WERI-Rb-1 (cell line): ENCODE data around the gene GDF10.

Source experiments
- DNase-seq: peaks from one replicate; pipeline ENCODE4 v3.0.0-alpha.2; 2020
- H3K27ac ChIP-seq: fragments of 250-450 bp; sonication (Bioruptor Pico); 2 replicates; pipeline ENCODE4 v1.5.1; 2020; ENCODE audit warnings: mild to moderate bottlenecking, moderate library complexity
- H3K27me3 ChIP-seq: fragments of 250-450 bp; sonication (Bioruptor Pico); 2 replicates; pipeline ENCODE4 v1.5.1; 2021; ENCODE audit warnings: mild to moderate bottlenecking, low read depth, moderate library complexity; ENCODE audit not compliant: insufficient read depth, severe bottlenecking
- H3K36me3 ChIP-seq: fragments of 250-450 bp; sonication (Bioruptor Pico); 2 replicates; pipeline ENCODE4 v1.5.1; 2020; ENCODE audit warnings: mild to moderate bottlenecking, moderate library complexity
- H3K4me3 ChIP-seq: 2 replicates; pipeline ENCODE4 v1.5.1; 2011; ENCODE audit warnings: low read depth, mild to moderate bottlenecking, control low read depth, low read length
- H3K9me3 ChIP-seq: fragments of 250-450 bp; sonication (Bioruptor Pico); 2 replicates; pipeline ENCODE4 v1.5.1; 2021; ENCODE audit warnings: mild to moderate bottlenecking, moderate library complexity; ENCODE audit not compliant: severe bottlenecking
- CTCF ChIP-seq: IDR thresholded peaks from 2 replicates; pipeline ENCODE4 v1.5.1; 2011; ENCODE audit warnings: low read depth, mild to moderate bottlenecking, control low read depth, inconsistent platforms, low read length

Gene GDF10

DNA sequence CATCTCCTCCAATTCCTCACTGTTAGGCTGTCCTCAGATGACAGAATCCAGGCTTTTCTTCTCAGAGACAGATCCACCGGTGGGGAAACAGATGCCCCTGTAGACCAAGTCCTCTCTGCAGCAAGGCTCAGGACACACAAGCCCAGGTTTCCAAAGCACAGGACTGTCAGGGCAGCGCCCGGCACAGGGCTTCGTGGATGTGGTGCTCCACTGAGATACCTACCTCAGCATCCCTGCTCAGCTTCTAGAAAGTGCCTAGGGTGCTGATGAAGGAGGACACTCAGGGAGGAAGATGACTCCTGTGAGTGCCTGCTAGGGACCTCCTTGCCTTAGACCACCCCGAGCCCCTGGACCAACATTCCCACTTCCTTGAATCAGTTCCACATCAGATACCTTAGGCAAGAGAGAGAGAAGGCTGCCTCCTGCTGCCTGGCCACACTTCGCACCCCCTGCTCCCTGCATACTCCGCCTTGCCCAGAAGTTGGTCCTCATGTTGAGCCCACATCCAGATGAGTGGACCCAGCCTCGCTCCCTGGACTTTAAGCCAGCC, 39.3 kb downstream of the GDF10 start:
- no peaks in the 10 kb centered on the region for H3K27me3 ChIP-seq
- H3K36me3 ChIP-seq = no peaks in the 10 kb centered on the region
- no peak overlapping the region for H3K27ac ChIP-seq
- H3K4me3 ChIP-seq = no peak overlapping the region
- no peak for DNase-seq
- H3K9me3 ChIP-seq = no peaks in the 10 kb centered on the region
- no peak for TF ChIP-seq CTCF

DNA sequence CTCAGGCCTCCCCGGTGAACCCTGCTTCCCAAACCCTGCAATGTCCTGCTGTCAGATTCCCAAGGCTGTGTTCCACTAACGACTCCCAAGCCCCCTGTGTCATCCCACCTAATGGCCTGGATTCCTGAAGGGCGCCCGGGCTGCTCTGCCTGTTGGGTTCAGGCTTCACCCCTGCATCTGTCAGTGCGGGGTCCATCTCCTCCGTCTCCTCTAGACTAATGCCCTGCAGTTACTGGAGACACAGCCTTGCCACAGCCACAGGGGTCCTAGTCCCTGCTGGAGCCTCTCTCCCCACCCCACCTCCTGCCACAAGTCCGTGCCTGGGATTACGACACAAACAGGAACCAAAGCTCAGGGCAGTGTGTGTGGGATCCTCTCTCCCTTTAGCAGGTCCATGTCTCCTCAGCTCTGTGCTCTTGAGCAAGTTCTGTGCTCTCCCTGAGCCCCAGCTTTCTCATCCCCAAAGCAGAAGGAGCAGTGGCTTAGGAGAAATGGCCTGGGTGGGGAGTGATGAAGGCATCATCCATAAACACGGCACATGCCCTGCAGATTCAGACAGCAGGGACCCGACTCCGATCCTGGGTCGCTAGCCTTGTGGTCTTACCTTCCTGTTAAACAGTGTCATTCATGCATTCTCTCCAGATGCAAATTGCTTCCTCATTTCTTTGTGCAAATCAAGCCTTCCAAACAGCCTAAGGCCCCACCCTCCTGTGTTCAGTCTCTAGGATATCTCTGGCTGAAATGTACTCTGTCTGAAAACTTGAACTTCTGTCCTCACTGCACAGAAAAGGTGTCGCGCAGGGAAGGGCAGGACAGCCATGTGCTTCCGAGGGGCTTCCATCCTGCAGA, 40.0 kb downstream of the GDF10 start:
- H3K36me3 ChIP-seq = no peaks in the 10 kb centered on the region
- no peak for DNase-seq
- no peak for TF ChIP-seq CTCF
- no peaks in the 10 kb centered on the region for H3K9me3 ChIP-seq
- H3K4me3 ChIP-seq = no peak overlapping the region
- H3K27ac ChIP-seq = no peak overlapping the region
- no peaks in the 10 kb centered on the region for H3K27me3 ChIP-seq

DNA sequence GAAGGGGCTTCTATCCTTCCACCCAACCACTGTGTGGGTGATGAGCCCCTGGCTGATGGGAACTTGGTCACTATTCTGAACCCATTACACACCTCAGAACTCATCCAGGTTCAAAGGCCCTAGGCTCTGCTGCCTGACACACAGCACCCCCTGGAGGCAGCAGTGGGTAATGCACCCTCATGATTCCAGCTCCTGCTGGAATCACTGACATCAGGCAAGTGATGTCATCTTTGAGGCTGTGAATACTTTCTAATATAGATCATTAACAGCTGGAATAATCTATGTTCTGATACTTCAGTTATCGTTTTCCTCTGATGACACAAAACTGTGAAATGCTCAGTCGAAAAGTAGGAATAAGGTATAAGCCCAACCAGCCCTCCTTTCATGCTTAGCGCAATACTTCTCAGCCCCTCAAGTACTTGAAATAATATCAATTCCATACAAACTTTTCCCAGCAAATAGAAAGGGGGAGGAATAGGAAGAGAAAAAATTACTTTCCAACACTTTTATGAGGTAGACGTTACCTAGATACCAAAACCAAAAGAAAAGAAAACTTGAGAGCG, 40.7 kb downstream of the GDF10 start:
- H3K9me3 ChIP-seq = no peaks in the 10 kb centered on the region
- H3K27ac ChIP-seq = no peak overlapping the region
- no peaks in the 10 kb centered on the region for H3K27me3 ChIP-seq
- no peak overlapping the region for H3K4me3 ChIP-seq
- TF ChIP-seq CTCF = peak; percentile 94
- H3K36me3 ChIP-seq = no peaks in the 10 kb centered on the region
- DNase-seq = peak; percentile 83

- no peak for TF ChIP-seq CTCF
- no peak overlapping the region for H3K4me3 ChIP-seq
- H3K36me3 ChIP-seq = peaks cover 9% of the 10 kb centered on the region
- H3K27ac ChIP-seq = peak overlapping the region; percentile 91
- no peaks in the 10 kb centered on the region for H3K27me3 ChIP-seq
- DNase-seq = no peak
- no peaks in the 10 kb centered on the region for H3K9me3 ChIP-seq
Measured at GRCh38 chr10:47344996-47345870, 45.2 kb downstream of the GDF10 start.

GRCh38 chr10:47346581-47347302, 46.7 kb downstream of the GDF10 start:
- Histone ChIP-seq H3K27me3 (no peaks in the 10 kb centered on the region), H3K9me3 (no peaks in the 10 kb centered on the region), H3K4me3 (peak overlapping the region; percentile 80), H3K27ac (peak overlapping the region; percentile 91), H3K36me3 (peaks cover 24% of the 10 kb centered on the region)
- TF ChIP-seq CTCF = no peak
- DNase-seq = peak; percentile 94
